Skeletal muscle tissue (tissue), 4 donors: Measurements from ENCODE around the gene ADGRV1. TPM values are rescaled to one million over a fixed set of nuclear protein-coding genes. Genes with fewer than 3 reads are reported as not detected.
"Not testable (repeated sequence)": the region's sequence is repeated elsewhere in the genome, so short reads cannot be mapped to it uniquely, and the experiment has no call there.

Experiments used
- H3K27ac ChIP-seq: one replicate; pipeline ENCODE4 v1.7.0; 2013; ENCODE audit warnings: mild to moderate bottlenecking, low read depth, low read length, inconsistent platforms
- H3K27me3 ChIP-seq, 3 donors: one replicate each; pipeline ENCODE4 v1.7.0; 2013; ENCODE audit warnings: low read length in 3 of 3; ENCODE audit not compliant: control insufficient read depth in 3 of 3, insufficient read depth in 3 of 3
- H3K36me3 ChIP-seq, 3 donors: one replicate each; pipeline ENCODE4 v1.7.0; 2013; ENCODE audit warnings: low read length in 3 of 3; ENCODE audit not compliant: control insufficient read depth in 3 of 3, insufficient read depth in 3 of 3
- H3K4me1 ChIP-seq, 3 donors: one replicate each; pipeline ENCODE4 v1.7.0; 2013; ENCODE audit warnings: low read length in 3 of 3, mild to moderate bottlenecking in 3 of 3; ENCODE audit not compliant: control insufficient read depth in 3 of 3, insufficient read depth in 3 of 3
- H3K4me3 ChIP-seq, 3 donors: one replicate each; pipeline ENCODE4 v1.7.0; 2013; ENCODE audit warnings: low read length in 3 of 3
- H3K9ac ChIP-seq, 3 donors: one replicate each; pipeline ENCODE4 v1.7.0; 2013; ENCODE audit warnings: low read length in 3 of 3, mild to moderate bottlenecking in 3 of 3, moderate library complexity in 2 of 3, low read depth in 1 of 3
- H3K9me3 ChIP-seq, 3 donors: one replicate each; pipeline ENCODE4 v1.7.0; 2013; ENCODE audit warnings: low read length in 3 of 3; ENCODE audit not compliant: control insufficient read depth in 3 of 3
- total RNA-seq: library from RNA; depleted of rRNA; stranded (reverse); fragments of >200 nt; gene quantifications from one replicate; pipeline ENCODE4 v1.2.3, GENCODE V29; 2014
- donor health status: Osteomylitis.

The ADGRV1 gene
- total RNA-seq, 1 donor from 2014 or later: 2.6 TPM

- Histone ChIP-seq H3K9me3 (no peaks in the 10 kb centered on the region), H3K27ac (no peak overlapping the region), H3K9ac (no peak overlapping the region), H3K4me1 (peaks cover 5 to 8% (median 8%) of the 10 kb centered on the region in 3 donors), H3K27me3 (peaks cover 18 to 26% (median 24%) of the 10 kb centered on the region in 3 donors), H3K36me3 (no peaks in the 10 kb centered on the region), H3K4me3 (no peak overlapping the region)
Observed at GRCh38 chr5:90562341-90562740, 3.7 kb downstream of the ADGRV1 start.

DNA sequence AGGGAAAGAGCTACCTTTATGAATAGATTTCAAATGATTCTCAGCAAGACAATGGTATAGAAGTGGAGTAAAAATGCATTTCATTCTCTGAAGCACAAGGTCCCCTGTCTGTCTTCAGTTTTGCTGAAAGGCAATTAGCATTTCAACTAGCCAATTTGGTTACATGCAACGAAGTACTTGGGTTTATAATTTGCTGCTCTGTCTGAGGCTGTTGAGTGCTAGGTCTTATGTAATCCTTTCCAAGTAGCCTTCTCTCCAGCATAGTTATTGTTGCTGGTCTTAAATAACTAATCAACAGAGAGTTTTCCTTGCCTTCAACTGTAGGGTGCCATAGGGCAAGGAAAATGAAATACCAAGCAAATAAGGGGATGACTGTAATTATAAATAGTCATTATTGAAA is 4.5 kb downstream of the ADGRV1 start:
- peaks cover 5 to 8% (median 6%) of the 10 kb centered on the region in 3 donors for H3K4me1 ChIP-seq
- H3K27me3 ChIP-seq: peaks cover 11 to 21% (median 18%) of the 10 kb centered on the region in 3 donors

GRCh38 chr5:90565491-90565890 is 6.9 kb downstream of the ADGRV1 start:
- Histone ChIP-seq H3K9me3 (no peaks in the 10 kb centered on the region), H3K27ac (no peak overlapping the region), H3K36me3 (no peaks in the 10 kb centered on the region), H3K9ac (no peak overlapping the region), H3K4me3 (no peak overlapping the region), H3K27me3 (peaks cover 0 to 10% (median 3%) of the 10 kb centered on the region in 3 donors), H3K4me1 (no peaks in the 10 kb centered on the region)

More for the DNA sequence above, 4.5 kb downstream of the ADGRV1 start:
- H3K36me3 ChIP-seq: no peaks in the 10 kb centered on the region
- H3K9ac ChIP-seq: no peak overlapping the region
- H3K4me3 ChIP-seq: no peak overlapping the region
- no peaks in the 10 kb centered on the region for H3K9me3 ChIP-seq
- H3K27ac ChIP-seq: no peak overlapping the region

DNA sequence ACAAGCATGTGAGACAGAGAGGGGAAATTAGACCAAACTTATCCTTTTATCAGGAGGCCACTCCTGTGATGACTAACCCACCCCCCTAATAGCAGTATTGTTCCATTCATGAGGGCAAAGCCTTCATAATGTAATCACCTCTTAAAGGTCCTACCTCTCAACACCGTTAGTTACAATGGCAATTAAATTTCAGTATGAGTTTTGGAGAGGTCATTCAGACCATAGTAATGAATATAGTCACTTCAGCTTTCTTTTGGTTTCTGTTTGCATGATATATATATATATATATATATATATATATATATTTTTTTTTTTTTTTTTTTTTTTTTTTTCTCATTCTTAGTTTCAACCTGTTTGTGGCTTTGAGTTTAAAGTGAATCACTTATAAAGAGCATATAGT is 10.5 kb downstream of the ADGRV1 start:
- no peaks in the 10 kb centered on the region for H3K36me3 ChIP-seq
- H3K9me3 ChIP-seq: no peaks in the 10 kb centered on the region
- no peaks in the 10 kb centered on the region for H3K4me1 ChIP-seq

DNA sequence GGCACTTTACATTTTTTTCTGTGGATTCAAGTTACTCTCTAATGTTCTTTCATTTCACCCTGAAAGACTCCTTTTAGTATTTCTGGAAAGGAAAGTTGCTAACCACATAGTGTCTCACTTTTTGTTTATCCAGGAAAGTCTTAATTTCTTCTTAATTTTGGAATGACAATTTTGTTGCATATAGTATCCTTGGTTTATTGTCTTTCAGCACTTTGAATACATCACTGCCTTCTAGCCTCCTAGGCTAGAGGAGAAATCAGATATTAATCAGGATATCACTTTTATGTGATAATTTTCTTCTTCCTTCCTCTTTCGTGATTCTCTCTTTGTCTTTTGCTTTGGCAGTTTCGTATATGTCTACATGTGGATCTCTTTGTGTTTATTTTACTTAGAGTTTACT is 11.4 kb downstream of the ADGRV1 start:
- Histone ChIP-seq H3K9me3 (no peaks in the 10 kb centered on the region), H3K4me3 (no peak overlapping the region), H3K9ac (no peak overlapping the region), H3K27ac (no peak overlapping the region), H3K4me1 (no peaks in the 10 kb centered on the region), H3K36me3 (no peaks in the 10 kb centered on the region), H3K27me3 (no peaks in the 10 kb centered on the region)

More for the DNA sequence above, 10.5 kb downstream of the ADGRV1 start:
- Histone ChIP-seq H3K9ac (no peak overlapping the region), H3K4me3 (no peak overlapping the region), H3K27ac (no peak overlapping the region), H3K27me3 (no peaks in the 10 kb centered on the region)

- no peaks in the 10 kb centered on the region for H3K36me3 ChIP-seq
- no peaks in the 10 kb centered on the region for H3K9me3 ChIP-seq
- H3K9ac ChIP-seq: no peak overlapping the region
- no peaks in the 10 kb centered on the region for H3K27me3 ChIP-seq
- H3K27ac ChIP-seq: no peak overlapping the region
- H3K4me1 ChIP-seq: no peaks in the 10 kb centered on the region
- no peak overlapping the region for H3K4me3 ChIP-seq
Observed at GRCh38 chr5:90571147-90571773, 12.7 kb downstream of the ADGRV1 start.

DNA sequence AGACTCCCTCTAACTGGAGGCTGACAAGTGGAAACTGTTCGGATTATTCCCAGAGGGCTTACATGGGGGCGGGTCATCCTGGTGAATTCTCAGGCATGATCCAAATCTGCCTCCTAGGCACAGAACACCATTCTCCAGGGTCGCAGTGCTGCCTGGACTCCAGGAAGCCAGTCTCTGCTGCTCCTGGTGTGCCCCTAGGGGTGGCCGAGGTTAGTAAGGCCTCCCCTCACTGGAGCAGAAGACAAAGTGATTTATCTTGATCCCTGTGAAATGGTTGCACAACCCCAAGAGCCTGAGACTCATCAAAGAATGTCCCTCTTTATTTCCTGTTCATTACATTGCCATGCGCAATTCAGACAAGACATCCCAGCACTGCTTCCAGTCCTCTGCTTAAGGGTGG is 17.1 kb downstream of the ADGRV1 start:
- Histone ChIP-seq H3K27me3 (no peaks in the 10 kb centered on the region), H3K4me1 (no peaks in the 10 kb centered on the region), H3K36me3 (no peaks in the 10 kb centered on the region), H3K9me3 (no peaks in the 10 kb centered on the region), H3K27ac (no peak overlapping the region), H3K9ac (no peak overlapping the region), H3K4me3 (no peak overlapping the region)

DNA sequence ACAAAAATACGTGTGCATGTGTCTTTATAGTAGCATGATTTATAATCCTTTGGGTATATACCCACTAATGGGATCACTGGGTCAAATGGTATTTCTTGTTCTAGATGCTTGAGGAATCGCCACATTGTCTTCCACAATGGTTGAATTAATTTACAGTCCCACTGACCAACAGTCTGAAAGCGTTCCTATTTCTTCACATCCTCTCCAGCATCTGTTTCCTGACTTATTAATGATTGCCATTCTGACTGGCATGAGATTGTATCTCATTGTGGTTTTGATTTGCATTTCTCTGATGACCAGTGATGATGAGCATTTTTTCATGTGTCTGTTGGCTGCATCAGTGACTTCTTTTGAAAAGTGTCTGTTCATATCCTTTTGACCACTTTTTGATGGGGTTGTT is 18.0 kb downstream of the ADGRV1 start:
- not testable (repeated sequence) for H3K36me3 ChIP-seq, H3K9ac ChIP-seq, H3K27ac ChIP-seq, H3K4me3 ChIP-seq, H3K27me3 ChIP-seq, H3K9me3 ChIP-seq, H3K4me1 ChIP-seq

GRCh38 chr5:90579905-90580304 is 21.3 kb downstream of the ADGRV1 start:
- not testable (repeated sequence) for H3K27me3 ChIP-seq, H3K27ac ChIP-seq, H3K36me3 ChIP-seq, H3K4me3 ChIP-seq, H3K9me3 ChIP-seq, H3K4me1 ChIP-seq, H3K9ac ChIP-seq

GRCh38 chr5:90581956-90582355 is 23.4 kb downstream of the ADGRV1 start:
- Histone ChIP-seq H3K4me3 (no peak overlapping the region), H3K27me3 (peaks cover 0 to 3% (median 0%) of the 10 kb centered on the region in 3 donors), H3K9ac (no peak overlapping the region), H3K4me1 (no peaks in the 10 kb centered on the region), H3K27ac (no peak overlapping the region), H3K36me3 (no peaks in the 10 kb centered on the region), H3K9me3 (no peaks in the 10 kb centered on the region)
